Measurements from ENCODE around the gene ASB17.

DNA sequence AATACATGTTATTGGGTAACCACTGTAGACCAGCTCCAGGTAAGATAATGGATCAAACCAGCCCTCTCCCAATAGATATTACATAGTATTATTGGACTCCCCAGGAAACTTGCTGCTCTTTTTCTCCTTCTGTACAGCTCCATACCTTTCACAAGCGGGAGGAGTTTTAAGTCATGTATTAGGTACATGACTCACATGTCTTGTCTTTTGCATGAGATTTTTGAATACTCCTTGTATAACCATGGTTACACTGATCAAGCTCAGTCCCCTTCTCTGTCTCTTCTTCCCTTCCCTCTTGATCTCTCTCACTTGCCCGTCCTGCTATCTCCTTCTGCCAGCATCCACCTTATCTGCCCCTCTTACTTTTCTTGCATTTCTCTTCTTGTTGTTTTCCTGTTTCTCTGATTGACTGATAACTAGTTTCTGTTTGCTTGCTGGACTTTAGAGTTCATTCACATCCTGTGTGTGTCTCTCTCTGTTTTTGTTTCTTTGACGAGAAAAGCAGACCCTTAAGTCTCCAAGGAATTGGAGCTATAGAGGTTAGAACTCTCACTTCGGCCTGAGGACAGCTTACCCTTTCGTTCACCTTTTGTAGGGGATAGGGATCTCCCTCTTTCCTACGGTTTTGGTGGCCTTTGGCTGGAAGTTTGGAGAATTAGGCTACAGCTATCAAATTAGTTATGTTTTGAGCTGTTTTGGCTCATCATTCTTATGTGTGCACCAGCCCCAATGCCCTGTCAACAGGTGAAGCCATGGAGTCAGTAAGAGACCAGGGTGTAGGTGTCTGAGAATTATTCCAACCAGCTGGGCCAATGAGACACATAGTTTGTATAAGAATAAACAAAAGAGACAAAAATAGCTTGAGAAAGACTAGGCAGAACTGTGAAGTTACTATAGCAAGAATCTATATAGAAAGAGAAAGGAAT lies 49.0 kb upstream of the ASB17 start:
- TF ChIP-seq, protein P1, sequence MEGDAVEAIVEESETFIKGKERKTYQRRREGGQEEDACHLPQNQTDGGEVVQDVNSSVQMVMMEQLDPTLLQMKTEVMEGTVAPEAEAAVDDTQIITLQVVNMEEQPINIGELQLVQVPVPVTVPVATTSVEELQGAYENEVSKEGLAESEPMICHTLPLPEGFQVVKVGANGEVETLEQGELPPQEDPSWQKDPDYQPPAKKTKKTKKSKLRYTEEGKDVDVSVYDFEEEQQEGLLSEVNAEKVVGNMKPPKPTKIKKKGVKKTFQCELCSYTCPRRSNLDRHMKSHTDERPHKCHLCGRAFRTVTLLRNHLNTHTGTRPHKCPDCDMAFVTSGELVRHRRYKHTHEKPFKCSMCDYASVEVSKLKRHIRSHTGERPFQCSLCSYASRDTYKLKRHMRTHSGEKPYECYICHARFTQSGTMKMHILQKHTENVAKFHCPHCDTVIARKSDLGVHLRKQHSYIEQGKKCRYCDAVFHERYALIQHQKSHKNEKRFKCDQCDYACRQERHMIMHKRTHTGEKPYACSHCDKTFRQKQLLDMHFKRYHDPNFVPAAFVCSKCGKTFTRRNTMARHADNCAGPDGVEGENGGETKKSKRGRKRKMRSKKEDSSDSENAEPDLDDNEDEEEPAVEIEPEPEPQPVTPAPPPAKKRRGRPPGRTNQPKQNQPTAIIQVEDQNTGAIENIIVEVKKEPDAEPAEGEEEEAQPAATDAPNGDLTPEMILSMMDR (IDR thresholded peaks at IDR 0.05): no peak
- no peak for TF ChIP-seq POLR2A (IDR thresholded peaks at IDR 0.05)

Data from testis (tissue), 2 donors.